Measurements from ENCODE around the gene MICALL2.

MICALL2 gene

GRCh38 chr7:1427064-1427657, 32.1 kb downstream of the MICALL2 start:
- Histone ChIP-seq H3K36me3 (ENCODE audit: control insufficient read depth in 2 of 2, insufficient read depth in 2 of 2, low read length in 2 of 2) (no peaks in the 10 kb centered on the region), H3K27me3 (ENCODE audit: control insufficient read depth in 2 of 2, insufficient read depth in 2 of 2, low read length in 2 of 2) (peaks cover 4 to 9% of the 10 kb centered on the region in 2 donors)

GRCh38 chr7:1426474-1426873, 32.8 kb downstream of the MICALL2 start:
- H3K36me3 ChIP-seq (ENCODE audit: control insufficient read depth in 2 of 2, insufficient read depth in 2 of 2, low read length in 2 of 2), result no peaks in the 10 kb centered on the region
- H3K4me3 ChIP-seq (ENCODE audit: low read length in 2 of 2), result no peak overlapping the region
- peaks cover 4 to 7% of the 10 kb centered on the region in 2 donors for H3K27me3 ChIP-seq (ENCODE audit: control insufficient read depth in 2 of 2, insufficient read depth in 2 of 2, low read length in 2 of 2)
- H3K4me1 ChIP-seq (ENCODE audit: control insufficient read depth in 2 of 2, insufficient read depth in 2 of 2, low read length in 2 of 2), result no peaks in the 10 kb centered on the region
- H3K9me3 ChIP-seq (ENCODE audit: control insufficient read depth in 2 of 2, low read length in 2 of 2), result no peaks in the 10 kb centered on the region
- no peak overlapping the region for H3K9ac ChIP-seq (ENCODE audit: low read depth in 1 of 2, low read length in 2 of 2)
- H3K27ac ChIP-seq (ENCODE audit: low read depth in 2 of 2, low read length in 2 of 2), result no peak overlapping the region

More at GRCh38 chr7:1427064-1427657, 32.1 kb downstream of the MICALL2 start:
- H3K4me3 ChIP-seq (ENCODE audit: low read length in 2 of 2), result no peak overlapping the region
- no peak overlapping the region for H3K27ac ChIP-seq (ENCODE audit: low read depth in 2 of 2, low read length in 2 of 2)
- H3K9ac ChIP-seq (ENCODE audit: low read depth in 1 of 2, low read length in 2 of 2), result no peak overlapping the region
- no peaks in the 10 kb centered on the region for H3K9me3 ChIP-seq (ENCODE audit: control insufficient read depth in 2 of 2, low read length in 2 of 2)
- H3K4me1 ChIP-seq (ENCODE audit: control insufficient read depth in 2 of 2, insufficient read depth in 2 of 2, low read length in 2 of 2), result peaks cover 0 to 3% of the 10 kb centered on the region in 2 donors

GRCh38 chr7:1425292-1426136, 33.8 kb downstream of the MICALL2 start:
- H3K4me1 ChIP-seq (ENCODE audit: control insufficient read depth in 2 of 2, insufficient read depth in 2 of 2, low read length in 2 of 2), result no peaks in the 10 kb centered on the region
- peaks cover 4 to 7% of the 10 kb centered on the region in 2 donors for H3K27me3 ChIP-seq (ENCODE audit: control insufficient read depth in 2 of 2, insufficient read depth in 2 of 2, low read length in 2 of 2)
- H3K36me3 ChIP-seq (ENCODE audit: control insufficient read depth in 2 of 2, insufficient read depth in 2 of 2, low read length in 2 of 2), result no peaks in the 10 kb centered on the region
- no peak overlapping the region for H3K27ac ChIP-seq (ENCODE audit: low read depth in 2 of 2, low read length in 2 of 2)
- no peak overlapping the region for H3K4me3 ChIP-seq (ENCODE audit: low read length in 2 of 2)
- no peak overlapping the region for H3K9ac ChIP-seq (ENCODE audit: low read depth in 1 of 2, low read length in 2 of 2)
- no peaks in the 10 kb centered on the region for H3K9me3 ChIP-seq (ENCODE audit: control insufficient read depth in 2 of 2, low read length in 2 of 2)

- Histone ChIP-seq H3K36me3 (ENCODE audit: control insufficient read depth in 2 of 2, insufficient read depth in 2 of 2, low read length in 2 of 2) (no peaks in the 10 kb centered on the region), H3K27ac (ENCODE audit: low read depth in 2 of 2, low read length in 2 of 2) (no peak overlapping the region), H3K4me3 (ENCODE audit: low read length in 2 of 2) (no peak overlapping the region), H3K9me3 (ENCODE audit: control insufficient read depth in 2 of 2, low read length in 2 of 2) (no peaks in the 10 kb centered on the region), H3K4me1 (ENCODE audit: control insufficient read depth in 2 of 2, insufficient read depth in 2 of 2, low read length in 2 of 2) (no peaks in the 10 kb centered on the region), H3K27me3 (ENCODE audit: control insufficient read depth in 2 of 2, insufficient read depth in 2 of 2, low read length in 2 of 2) (peaks cover 4 to 15% of the 10 kb centered on the region in 2 donors), H3K9ac (ENCODE audit: low read depth in 1 of 2, low read length in 2 of 2) (no peak overlapping the region)
These were observed 35.2 kb downstream of the MICALL2 start for GRCh38 chr7:1424041-1424440.

- H3K4me3 ChIP-seq (ENCODE audit: low read length in 2 of 2), result no peak overlapping the region
- no peaks in the 10 kb centered on the region for H3K4me1 ChIP-seq (ENCODE audit: control insufficient read depth in 2 of 2, insufficient read depth in 2 of 2, low read length in 2 of 2)
- H3K36me3 ChIP-seq (ENCODE audit: control insufficient read depth in 2 of 2, insufficient read depth in 2 of 2, low read length in 2 of 2), result no peaks in the 10 kb centered on the region
- no peak overlapping the region for H3K9ac ChIP-seq (ENCODE audit: low read depth in 1 of 2, low read length in 2 of 2)
- H3K27me3 ChIP-seq (ENCODE audit: control insufficient read depth in 2 of 2, insufficient read depth in 2 of 2, low read length in 2 of 2), result peaks cover 4 to 16% of the 10 kb centered on the region in 2 donors
- H3K27ac ChIP-seq (ENCODE audit: low read depth in 2 of 2, low read length in 2 of 2), result no peak overlapping the region
- no peaks in the 10 kb centered on the region for H3K9me3 ChIP-seq (ENCODE audit: control insufficient read depth in 2 of 2, low read length in 2 of 2)
These were observed 35.9 kb downstream of the MICALL2 start for GRCh38 chr7:1423264-1423811.

GRCh38 chr7:1422512-1423263, 36.6 kb downstream of the MICALL2 start:
- Histone ChIP-seq H3K27ac (ENCODE audit: low read depth in 2 of 2, low read length in 2 of 2) (no peak overlapping the region), H3K4me3 (ENCODE audit: low read length in 2 of 2) (no peak overlapping the region), H3K9ac (ENCODE audit: low read depth in 1 of 2, low read length in 2 of 2) (no peak overlapping the region), H3K27me3 (ENCODE audit: control insufficient read depth in 2 of 2, insufficient read depth in 2 of 2, low read length in 2 of 2) (peaks cover 4 to 16% of the 10 kb centered on the region in 2 donors), H3K36me3 (ENCODE audit: control insufficient read depth in 2 of 2, insufficient read depth in 2 of 2, low read length in 2 of 2) (no peaks in the 10 kb centered on the region), H3K4me1 (ENCODE audit: control insufficient read depth in 2 of 2, insufficient read depth in 2 of 2, low read length in 2 of 2) (no peaks in the 10 kb centered on the region), H3K9me3 (ENCODE audit: control insufficient read depth in 2 of 2, low read length in 2 of 2) (no peaks in the 10 kb centered on the region)

- peaks cover 4 to 16% of the 10 kb centered on the region in 2 donors for H3K27me3 ChIP-seq (ENCODE audit: control insufficient read depth in 2 of 2, insufficient read depth in 2 of 2, low read length in 2 of 2)
- H3K4me1 ChIP-seq (ENCODE audit: control insufficient read depth in 2 of 2, insufficient read depth in 2 of 2, low read length in 2 of 2), result no peaks in the 10 kb centered on the region
- no peaks in the 10 kb centered on the region for H3K36me3 ChIP-seq (ENCODE audit: control insufficient read depth in 2 of 2, insufficient read depth in 2 of 2, low read length in 2 of 2)
- no peaks in the 10 kb centered on the region for H3K9me3 ChIP-seq (ENCODE audit: control insufficient read depth in 2 of 2, low read length in 2 of 2)
- H3K4me3 ChIP-seq (ENCODE audit: low read length in 2 of 2), result no peak overlapping the region
- no peak overlapping the region for H3K27ac ChIP-seq (ENCODE audit: low read depth in 2 of 2, low read length in 2 of 2)
- no peak overlapping the region for H3K9ac ChIP-seq (ENCODE audit: low read depth in 1 of 2, low read length in 2 of 2)
These were observed 37.3 kb downstream of the MICALL2 start for GRCh38 chr7:1421946-1422345.

GRCh38 chr7:1421020-1421790, 38.1 kb downstream of the MICALL2 start:
- Histone ChIP-seq H3K9me3 (ENCODE audit: control insufficient read depth in 2 of 2, low read length in 2 of 2) (no peaks in the 10 kb centered on the region), H3K9ac (ENCODE audit: low read depth in 1 of 2, low read length in 2 of 2) (no peak overlapping the region), H3K27me3 (ENCODE audit: control insufficient read depth in 2 of 2, insufficient read depth in 2 of 2, low read length in 2 of 2) (peaks cover 4 to 16% of the 10 kb centered on the region in 2 donors), H3K36me3 (ENCODE audit: control insufficient read depth in 2 of 2, insufficient read depth in 2 of 2, low read length in 2 of 2) (no peaks in the 10 kb centered on the region), H3K4me1 (ENCODE audit: control insufficient read depth in 2 of 2, insufficient read depth in 2 of 2, low read length in 2 of 2) (no peaks in the 10 kb centered on the region), H3K27ac (ENCODE audit: low read depth in 2 of 2, low read length in 2 of 2) (no peak overlapping the region), H3K4me3 (ENCODE audit: low read length in 2 of 2) (no peak overlapping the region)

GRCh38 chr7:1419688-1420087, 39.6 kb downstream of the MICALL2 start:
- peaks cover 4 to 16% of the 10 kb centered on the region in 2 donors for H3K27me3 ChIP-seq (ENCODE audit: control insufficient read depth in 2 of 2, insufficient read depth in 2 of 2, low read length in 2 of 2)
- no peaks in the 10 kb centered on the region for H3K9me3 ChIP-seq (ENCODE audit: control insufficient read depth in 2 of 2, low read length in 2 of 2)
- no peaks in the 10 kb centered on the region for H3K36me3 ChIP-seq (ENCODE audit: control insufficient read depth in 2 of 2, insufficient read depth in 2 of 2, low read length in 2 of 2)
- H3K27ac ChIP-seq (ENCODE audit: low read depth in 2 of 2, low read length in 2 of 2), result no peak overlapping the region
- no peak overlapping the region for H3K4me3 ChIP-seq (ENCODE audit: low read length in 2 of 2)
- H3K4me1 ChIP-seq (ENCODE audit: control insufficient read depth in 2 of 2, insufficient read depth in 2 of 2, low read length in 2 of 2), result no peaks in the 10 kb centered on the region
- no peak overlapping the region for H3K9ac ChIP-seq (ENCODE audit: low read depth in 1 of 2, low read length in 2 of 2)
